ENCODE measurements around the gene MSL3B.
A peak's percentile ranks its signal among the peaks of the same experiment; 100 is the strongest.

The MSL3B gene

DNA sequence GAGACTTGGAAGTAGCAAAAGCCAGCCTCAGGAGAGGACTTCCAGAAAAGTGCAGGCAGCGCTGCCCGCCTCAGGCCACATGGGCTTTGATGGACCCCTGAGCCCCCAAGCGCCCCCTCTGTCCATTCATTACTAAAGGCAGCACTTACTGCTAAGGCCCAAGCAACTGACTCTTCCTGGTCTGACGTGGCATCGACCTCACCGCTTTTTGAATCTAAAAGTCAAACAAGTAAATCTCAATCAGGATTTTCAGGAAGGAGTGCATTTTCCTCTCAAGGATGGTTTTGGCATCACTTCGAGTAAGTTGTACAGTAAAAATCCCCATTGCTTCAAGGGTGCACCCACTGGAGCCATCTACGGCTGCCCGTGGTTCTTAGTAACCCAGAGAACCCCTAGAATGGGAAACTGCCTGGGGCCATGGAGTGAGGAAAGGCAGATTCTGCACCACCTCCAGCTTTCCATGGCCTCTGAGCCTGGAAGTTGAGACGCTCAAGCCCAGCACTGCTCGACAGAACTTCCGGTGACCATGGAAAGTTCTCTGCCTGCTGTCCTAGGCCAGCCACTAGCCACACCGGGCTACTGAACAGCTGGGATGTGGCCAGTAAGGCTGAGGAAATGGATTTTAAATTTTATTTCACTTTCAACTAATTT is 20.8 kb downstream of the MSL3B start:
- H3K27me3 ChIP-seq, result no peaks in the 10 kb centered on the region
- no peaks in the 10 kb centered on the region for H3K36me3 ChIP-seq
- peak in 1 of 3 donors; percentile 10 for DNase-seq
- no peak overlapping the region for H3K27ac ChIP-seq
- no peaks in the 10 kb centered on the region for H3K4me1 ChIP-seq
- H3K4me3 ChIP-seq, result no peak overlapping the region
- H3K9me3 ChIP-seq, result no peaks in the 10 kb centered on the region
- TF ChIP-seq, protein P1, sequence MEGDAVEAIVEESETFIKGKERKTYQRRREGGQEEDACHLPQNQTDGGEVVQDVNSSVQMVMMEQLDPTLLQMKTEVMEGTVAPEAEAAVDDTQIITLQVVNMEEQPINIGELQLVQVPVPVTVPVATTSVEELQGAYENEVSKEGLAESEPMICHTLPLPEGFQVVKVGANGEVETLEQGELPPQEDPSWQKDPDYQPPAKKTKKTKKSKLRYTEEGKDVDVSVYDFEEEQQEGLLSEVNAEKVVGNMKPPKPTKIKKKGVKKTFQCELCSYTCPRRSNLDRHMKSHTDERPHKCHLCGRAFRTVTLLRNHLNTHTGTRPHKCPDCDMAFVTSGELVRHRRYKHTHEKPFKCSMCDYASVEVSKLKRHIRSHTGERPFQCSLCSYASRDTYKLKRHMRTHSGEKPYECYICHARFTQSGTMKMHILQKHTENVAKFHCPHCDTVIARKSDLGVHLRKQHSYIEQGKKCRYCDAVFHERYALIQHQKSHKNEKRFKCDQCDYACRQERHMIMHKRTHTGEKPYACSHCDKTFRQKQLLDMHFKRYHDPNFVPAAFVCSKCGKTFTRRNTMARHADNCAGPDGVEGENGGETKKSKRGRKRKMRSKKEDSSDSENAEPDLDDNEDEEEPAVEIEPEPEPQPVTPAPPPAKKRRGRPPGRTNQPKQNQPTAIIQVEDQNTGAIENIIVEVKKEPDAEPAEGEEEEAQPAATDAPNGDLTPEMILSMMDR (IDR thresholded peaks at IDR 0.05), result no peak
- TF ChIP-seq POLR2A (IDR thresholded peaks at IDR 0.05), result no peak

DNA sequence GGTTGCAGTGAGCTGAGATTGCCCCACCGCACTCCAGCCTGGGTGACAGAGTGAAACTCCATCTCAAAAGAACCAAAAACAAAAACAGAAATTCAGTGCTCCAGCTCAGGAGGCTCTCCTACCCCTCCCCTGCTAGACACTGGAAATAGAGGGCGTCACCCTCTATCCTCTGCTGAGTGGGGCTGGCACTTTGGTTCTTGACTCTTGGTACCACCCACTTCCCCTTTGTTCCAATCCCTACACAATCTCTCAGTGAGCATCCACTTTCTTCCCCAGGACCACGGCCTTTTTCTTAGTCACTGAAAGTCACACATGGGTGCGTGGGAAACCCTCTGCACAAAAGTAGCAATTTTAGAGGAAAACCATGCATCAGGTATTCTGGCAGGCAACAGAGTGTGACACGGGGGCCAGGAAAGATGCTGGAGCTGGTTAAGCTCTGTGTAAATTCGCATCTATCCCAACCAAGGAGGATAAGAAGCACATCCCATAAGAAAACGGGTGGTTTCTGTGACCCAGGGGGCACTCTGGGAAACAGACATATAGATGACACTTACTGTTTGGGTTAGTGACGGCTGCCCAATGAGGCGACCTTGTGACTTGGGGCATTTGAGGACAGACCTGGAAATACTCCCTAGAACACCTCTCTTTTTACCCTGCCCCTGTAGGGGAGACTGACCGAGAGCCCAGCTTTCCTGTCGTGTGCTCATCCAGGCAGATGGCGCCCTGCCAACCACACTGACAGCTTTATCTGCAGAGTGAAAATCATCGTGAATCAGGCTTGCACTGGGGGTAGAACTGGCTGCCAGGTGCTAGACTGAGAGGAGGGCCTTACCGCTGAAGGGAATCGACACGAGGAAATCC is 21.6 kb downstream of the MSL3B start:
- peak in 1 of 3 donors; percentile 29 for DNase-seq
- H3K27me3 ChIP-seq, result no peaks in the 10 kb centered on the region
- no peaks in the 10 kb centered on the region for H3K9me3 ChIP-seq
- H3K4me3 ChIP-seq, result no peak overlapping the region
- no peaks in the 10 kb centered on the region for H3K4me1 ChIP-seq
- TF ChIP-seq, protein P1 (IDR thresholded peaks at IDR 0.05), result no peak
- no peak for TF ChIP-seq POLR2A (IDR thresholded peaks at IDR 0.05)
- no peak overlapping the region for H3K27ac ChIP-seq
- H3K36me3 ChIP-seq, result no peaks in the 10 kb centered on the region

DNA sequence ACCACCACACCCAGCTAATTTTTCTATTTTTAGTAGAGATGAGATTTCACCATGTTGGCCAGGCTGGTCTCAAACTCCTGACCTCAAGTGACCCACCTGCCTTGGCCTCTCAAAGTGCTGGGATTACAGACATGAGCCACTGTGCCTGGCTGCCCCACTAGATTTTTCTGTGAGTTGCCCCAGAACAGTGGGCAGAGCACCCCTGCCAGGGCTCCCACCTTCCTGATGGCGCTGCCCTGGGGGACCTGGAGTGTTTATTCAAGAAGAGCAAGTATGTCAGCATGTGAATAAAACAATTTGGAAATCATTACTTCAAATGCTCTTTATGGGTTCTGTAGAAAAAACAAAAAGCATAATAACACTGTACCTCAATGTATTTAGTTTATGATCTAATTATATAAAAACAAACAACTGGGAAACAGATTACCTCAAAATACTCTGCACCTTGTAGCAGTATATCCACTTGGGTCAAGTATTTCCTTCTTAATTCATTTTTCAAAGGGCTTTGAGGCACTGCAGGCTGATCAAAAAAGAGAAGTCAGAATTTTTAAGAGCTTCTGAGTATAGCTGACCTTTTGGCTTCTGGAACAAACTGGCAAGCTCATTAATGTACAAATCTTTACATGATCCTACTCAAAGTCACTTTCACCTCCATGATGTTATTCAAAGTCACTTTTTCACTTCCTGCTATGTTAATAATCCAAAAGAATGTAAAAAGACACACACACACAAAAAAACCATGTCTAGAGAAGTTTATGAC is 22.7 kb downstream of the MSL3B start:
- TF ChIP-seq, protein P1 (IDR thresholded peaks at IDR 0.05), result no peak
- no peak for TF ChIP-seq POLR2A (IDR thresholded peaks at IDR 0.05)
- H3K4me3 ChIP-seq, result no peak overlapping the region
- peak in 1 of 3 donors; percentile 21 for DNase-seq
- H3K4me1 ChIP-seq, result no peaks in the 10 kb centered on the region
- H3K9me3 ChIP-seq, result no peaks in the 10 kb centered on the region
- no peaks in the 10 kb centered on the region for H3K36me3 ChIP-seq
- H3K27ac ChIP-seq, result no peak overlapping the region
- H3K27me3 ChIP-seq, result no peaks in the 10 kb centered on the region

DNA sequence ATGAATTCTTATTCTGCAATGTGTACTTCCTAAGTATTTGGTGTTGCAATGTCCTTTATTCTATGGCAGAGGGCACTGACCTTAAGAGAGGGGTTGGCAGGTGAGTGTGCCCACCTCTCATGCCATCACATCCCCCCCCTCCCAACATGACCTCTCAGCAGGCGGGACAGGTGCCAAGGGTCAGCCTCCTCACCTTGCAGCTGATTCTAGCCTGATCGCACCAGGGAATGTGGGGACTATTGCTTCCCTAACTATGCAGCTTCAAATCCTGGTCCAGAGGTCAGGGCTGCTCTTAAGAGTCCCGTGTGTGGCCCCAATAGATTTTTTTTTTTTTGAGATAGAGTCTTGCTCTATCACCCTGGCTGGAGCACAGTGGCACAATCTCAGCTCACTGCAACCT is 23.4 kb downstream of the MSL3B start:
- Histone ChIP-seq H3K27me3 (no peaks in the 10 kb centered on the region), H3K36me3 (no peaks in the 10 kb centered on the region), H3K4me1 (no peaks in the 10 kb centered on the region), H3K4me3 (no peak overlapping the region), H3K9me3 (no peaks in the 10 kb centered on the region), H3K27ac (no peak overlapping the region)
- DNase-seq, result peak in 1 of 3 donors; percentile 28
- no peak for TF ChIP-seq POLR2A (IDR thresholded peaks at IDR 0.05)
- TF ChIP-seq, protein P1 (IDR thresholded peaks at IDR 0.05), result no peak

DNA sequence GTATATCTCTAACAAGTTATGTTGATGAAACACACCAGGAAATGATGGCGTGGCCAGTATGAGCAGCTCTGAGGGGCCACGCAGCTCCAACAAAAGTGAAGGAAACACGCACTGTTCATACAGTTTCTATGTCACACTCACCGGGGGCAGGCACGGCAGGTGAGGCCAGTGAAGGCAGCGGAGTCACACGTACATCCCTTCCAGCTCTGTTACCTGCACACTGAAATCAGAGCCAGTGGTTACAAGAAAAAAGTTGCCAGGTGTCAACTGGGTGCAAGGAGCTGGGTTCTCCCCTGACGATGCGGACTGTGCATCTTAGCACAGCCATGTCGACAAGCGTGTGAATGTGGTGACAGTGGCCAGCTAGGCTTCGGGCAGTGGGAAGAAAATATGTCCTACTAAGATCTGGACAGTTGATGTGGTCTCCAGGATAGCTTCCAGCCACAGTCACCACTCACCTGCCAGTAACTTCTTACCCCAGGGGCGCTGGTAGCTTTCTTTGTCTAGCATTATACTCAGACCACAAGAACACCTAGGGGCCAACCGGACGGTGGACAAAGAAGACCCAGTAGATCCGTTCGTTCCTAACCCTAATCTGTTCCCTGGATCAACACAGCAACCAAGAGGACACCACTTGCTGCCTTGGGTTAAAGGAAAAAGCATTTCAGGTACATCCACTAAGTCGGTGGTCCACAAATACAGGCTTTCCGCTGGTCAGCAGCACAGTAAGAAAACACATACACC is 23.9 kb downstream of the MSL3B start:
- Histone ChIP-seq H3K27me3 (no peaks in the 10 kb centered on the region), H3K4me3 (no peak overlapping the region), H3K4me1 (no peaks in the 10 kb centered on the region), H3K27ac (no peak overlapping the region), H3K9me3 (no peaks in the 10 kb centered on the region), H3K36me3 (no peaks in the 10 kb centered on the region)
- peak in 2 of 3 donors; percentile 11 to 27 for DNase-seq
- TF ChIP-seq, protein P1 (IDR thresholded peaks at IDR 0.05), result no peak
- TF ChIP-seq POLR2A (IDR thresholded peaks at IDR 0.05), result no peak

Measured in Peyer's patch (tissue), 4 donors.